Raji (cell line): Measurements from ENCODE around the gene TRIM3.

Experiments used
- POLR2A ChIP-seq: IDR thresholded peaks from 2 replicates; pipeline ENCODE4 v1.6.1; 2011; ENCODE audit warnings: low read depth, low read length, control low read depth; ENCODE audit not compliant: insufficient read depth

TRIM3 gene

DNA sequence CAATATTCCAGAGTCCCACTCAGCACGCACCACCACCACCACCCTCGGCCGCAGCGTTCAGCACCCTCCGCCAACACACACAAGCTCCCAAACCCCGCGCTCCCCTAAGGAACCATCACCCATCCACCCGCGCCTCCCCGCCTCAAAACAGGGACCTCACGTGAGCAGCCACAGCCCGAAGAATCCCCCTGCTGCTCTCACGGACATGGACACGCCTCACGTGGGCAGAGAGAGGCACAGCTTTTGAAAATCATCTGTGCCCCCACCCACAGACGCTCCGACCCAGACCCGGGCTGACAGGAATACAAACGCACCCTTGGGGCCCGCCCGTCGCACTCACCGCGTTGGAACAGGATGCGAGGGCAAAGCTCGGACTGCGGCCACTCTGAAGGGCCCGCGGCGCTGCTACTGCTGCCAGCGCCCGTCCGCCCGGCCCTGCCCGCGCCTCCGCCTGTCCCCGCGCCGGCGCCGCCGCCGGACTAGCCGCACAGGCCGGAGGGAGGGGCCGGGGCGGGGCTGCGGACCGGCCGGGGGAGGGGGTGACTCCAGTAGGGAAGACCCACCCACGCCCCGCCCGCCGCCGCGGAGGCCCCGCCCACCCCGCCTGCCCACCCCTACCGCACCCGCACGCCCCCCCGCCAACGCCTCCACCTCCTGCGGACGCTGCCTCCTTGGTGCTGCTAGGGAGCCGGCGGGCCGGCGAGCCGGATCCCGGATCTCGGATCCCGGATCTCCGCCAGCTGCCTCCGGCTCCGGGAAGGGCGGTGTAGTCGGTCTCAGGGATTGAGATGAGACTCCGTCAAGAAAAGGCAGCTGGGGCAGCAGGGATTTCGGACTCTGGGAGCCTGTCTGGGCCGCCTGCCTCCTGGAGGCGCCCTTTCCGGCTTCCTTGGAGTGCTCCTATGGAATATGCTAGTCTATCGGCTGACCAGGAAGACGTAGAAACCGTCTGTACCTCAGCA is at the start of gene TRIM3:
Gene TRIM3, minus strand, starts transcription at position 491 of the 962 bp plus-strand sequence. CDS start 8,246 bp downstream, outside the sequence.
- no peak for TF ChIP-seq POLR2A

DNA sequence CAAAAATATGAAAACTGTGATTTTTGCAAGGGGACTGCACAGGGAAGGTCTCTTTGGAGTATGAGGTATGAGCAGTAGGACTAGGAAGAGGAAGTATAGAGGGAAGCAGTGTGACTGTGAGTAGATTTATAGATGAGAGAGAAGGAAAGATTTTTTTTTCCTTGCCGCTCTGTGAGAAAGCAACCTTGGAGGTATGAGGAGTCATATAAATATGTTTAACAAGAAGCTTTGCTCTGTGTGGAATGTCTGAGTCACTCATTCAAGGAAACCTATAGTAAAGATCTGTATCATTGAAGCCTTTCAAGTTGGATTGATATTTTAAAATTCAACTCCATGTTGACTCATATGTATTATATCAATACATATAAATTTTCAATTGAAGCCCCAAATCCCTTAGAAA is 49.5 kb upstream of the TRIM3 start:
- no peak for TF ChIP-seq POLR2A

DNA sequence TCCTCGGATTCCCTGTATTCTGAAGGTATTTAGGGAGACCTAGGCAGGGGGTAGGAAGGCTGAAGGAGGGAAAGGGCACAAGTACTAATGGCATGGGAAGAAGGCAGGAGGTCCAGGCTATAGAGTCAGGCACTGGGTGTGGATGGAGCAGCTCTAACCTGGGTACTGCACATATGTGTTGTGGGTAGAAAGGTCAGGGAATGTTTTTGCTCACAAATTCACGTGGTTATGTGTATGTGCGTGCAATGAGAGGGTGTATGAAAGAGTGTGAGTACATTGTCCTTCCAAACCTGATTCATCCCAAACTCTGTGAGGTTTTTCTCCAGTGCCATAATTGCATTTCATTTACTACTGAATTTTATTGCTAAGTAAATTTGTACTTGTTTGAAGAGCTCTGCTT is 46.5 kb upstream of the TRIM3 start:
- TF ChIP-seq POLR2A: no peak

DNA sequence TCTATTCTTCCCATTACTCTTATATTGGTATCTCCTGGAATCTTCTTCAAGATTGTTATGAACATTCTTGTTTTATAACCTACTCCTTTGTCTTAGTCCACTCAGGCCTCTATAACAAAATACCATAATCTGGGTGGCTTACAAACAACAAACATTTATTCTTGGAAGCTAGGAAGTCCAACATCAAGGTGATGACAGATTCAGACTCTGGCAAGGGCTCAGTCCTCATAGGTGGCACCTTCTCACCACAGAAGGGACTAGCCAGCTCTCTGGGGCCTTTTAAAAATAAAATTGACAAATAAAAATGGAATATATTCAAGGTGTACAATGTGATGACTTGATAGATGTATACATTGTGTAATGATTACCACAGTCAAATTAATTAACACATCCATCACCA is 43.1 kb upstream of the TRIM3 start:
- no peak for TF ChIP-seq POLR2A

DNA sequence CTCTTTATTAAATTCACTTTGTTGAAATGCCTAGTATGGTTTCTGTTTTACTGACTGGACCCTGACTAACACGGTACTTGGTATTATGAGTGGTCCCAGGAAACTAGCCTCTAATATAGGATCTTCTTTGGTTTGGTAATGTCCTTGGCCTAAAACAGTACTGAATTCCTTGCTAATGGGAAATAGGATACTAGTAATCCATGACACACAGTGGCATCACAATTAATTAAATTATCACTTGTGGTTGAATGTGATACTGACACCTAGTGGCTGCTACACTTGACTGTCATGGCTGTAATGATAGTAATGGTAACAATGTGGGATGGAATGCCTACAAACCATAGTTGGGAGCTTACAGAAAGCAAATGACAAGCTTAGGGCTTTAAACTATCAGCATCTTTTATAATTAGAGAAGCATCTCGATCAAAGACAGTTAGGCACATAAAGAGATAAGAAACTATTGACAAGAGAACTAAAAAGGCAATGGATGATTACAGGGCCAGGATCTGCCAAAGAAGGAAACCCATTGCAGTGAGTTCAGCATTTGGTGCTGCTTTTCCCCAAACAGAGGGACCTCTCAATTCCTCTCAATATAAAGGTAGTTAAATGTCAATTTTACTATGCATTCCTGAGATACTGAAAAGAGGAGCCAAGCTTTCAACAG is 32.0 kb upstream of the TRIM3 start:
- no peak for TF ChIP-seq POLR2A

DNA sequence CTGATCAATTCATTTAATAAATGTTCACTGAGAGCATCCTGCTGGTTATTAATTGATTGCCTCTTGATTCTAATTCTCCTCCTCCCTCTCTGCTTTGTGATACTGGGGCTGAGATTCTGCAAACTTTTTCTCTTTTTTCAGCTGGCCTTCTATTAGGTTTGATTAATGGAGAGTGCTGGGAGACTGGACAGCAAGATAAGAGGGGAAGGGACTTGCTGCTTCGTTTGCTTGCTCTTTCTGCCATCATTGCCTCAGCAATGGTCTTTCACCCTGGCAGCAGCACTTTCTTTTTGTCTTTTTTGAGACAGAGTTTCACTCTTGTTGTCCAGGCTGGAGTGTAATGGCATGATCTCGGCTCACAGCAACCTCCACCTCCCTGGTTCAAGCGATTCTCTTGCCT is 30.4 kb upstream of the TRIM3 start:
- TF ChIP-seq POLR2A: no peak

DNA sequence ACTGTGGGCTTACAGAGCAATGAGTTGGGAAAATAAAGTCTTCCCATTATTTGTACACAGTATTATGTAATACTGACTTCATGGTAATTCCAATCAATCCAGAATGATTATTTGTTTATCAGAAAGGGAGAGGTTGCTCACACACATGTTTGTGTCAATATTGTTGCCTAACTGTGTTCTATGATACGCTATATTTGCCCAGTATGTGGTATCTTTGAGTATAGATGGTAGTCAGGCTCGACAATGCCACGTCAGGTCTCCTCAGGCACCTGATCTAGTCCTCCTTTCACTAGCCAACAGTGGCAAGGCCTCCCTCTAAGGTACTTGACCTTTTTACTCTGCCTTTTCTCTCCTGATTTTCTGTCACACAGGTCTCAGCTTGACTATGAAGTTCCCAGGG is 28.6 kb upstream of the TRIM3 start:
- no peak for TF ChIP-seq POLR2A

DNA sequence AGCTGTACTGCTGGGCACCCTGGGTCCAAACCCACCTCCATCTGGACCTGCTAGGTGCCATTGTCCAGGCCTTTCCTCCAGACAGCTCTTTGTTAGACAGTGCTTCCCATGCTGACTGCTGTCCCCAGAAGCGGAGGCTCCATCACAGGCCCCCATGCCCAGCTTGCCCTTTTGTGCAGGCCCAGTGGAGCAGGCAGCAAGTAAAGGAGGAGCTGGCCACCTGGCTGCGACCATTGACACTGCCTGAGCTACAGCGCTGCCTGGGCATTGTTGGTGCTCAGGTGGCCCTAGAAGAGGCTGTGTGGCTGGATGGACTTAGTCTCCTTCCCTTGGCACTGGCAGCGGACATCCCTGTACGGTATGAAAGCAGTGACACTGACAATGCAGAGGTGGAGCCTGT is 24.8 kb upstream of the TRIM3 start:
- no peak for TF ChIP-seq POLR2A

DNA sequence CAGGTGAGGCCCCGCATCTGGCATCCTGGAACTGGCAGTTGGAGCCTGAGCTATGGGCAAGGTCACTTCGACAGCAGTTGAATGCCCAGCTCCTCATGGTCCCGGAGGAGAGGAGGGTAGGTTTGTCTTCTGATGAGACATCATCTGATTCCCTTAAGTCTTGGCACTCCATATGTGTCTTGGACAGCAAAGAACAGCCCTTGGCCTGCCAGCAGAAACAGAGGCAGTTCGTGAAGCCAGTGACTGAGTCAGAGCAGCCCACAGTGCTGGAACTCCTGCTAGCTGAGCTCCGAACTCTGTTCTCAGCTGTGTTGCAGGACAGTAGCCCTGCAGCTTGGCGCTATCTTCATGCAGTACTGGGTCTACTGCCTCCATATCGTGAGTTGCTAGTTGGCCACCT is 24.4 kb upstream of the TRIM3 start:
- no peak for TF ChIP-seq POLR2A

DNA sequence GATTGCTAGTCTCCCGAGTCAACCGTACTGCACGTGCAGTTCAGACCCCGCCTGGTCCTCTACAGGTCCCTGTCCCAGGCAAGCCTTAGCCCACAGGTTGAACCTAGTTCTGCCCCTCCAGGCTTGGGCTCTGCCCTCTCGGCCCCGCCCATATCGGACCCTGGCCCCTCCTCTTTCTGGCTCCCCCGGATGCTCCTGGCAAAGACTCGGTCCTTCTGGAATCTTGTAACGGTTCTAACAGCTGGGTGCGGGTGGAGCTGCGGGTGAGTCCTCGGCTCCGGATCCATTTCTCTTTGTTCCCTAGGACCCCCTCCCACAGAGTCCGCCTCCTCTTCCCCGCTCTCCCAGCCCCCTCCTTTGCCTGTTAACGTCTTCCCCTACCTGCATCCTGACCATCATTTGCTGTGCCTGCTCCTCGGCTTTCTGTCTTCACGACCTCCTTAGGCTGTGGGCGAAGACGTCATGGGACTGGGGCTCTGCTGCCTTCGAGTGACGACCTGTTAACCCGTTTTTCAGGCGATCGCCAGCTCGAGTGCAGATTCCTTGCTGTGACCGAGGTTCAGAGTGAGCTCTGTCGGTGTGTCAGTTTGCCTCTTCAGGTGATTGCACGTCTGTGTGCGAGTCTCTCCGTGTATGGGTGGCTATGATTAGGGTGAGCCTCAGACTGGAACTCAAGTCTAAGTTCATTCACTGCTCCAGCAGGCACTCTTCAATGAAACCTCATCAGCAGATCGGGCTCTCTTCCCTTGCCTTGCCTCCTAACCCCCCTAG is 23.5 kb upstream of the TRIM3 start, which contains the start of gene DNHD1:
Gene DNHD1, plus strand, starts transcription at position 212 of the 771 bp plus-strand sequence. CDS start 936 bp downstream, outside the sequence.
- TF ChIP-seq POLR2A: no peak

DNA sequence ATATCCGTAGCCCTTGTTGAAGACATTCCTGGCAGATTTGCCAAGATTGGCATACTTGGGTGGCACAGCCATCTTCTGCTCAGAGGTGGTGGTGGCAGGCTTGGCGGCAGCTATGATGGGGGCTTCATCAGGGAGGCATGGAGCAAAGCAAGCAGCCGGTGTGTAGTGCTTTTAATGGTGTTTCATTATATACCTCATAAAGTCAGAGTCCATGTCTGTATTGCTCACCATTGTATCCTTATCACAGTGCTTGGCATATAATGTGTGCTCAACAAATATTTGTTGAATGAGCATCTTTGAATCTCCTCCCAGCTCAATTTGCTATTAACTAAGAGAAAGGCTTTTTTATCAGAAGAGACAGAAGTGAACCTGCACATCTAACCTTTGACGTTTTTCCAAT is 15.6 kb upstream of the TRIM3 start:
- TF ChIP-seq POLR2A: no peak

DNA sequence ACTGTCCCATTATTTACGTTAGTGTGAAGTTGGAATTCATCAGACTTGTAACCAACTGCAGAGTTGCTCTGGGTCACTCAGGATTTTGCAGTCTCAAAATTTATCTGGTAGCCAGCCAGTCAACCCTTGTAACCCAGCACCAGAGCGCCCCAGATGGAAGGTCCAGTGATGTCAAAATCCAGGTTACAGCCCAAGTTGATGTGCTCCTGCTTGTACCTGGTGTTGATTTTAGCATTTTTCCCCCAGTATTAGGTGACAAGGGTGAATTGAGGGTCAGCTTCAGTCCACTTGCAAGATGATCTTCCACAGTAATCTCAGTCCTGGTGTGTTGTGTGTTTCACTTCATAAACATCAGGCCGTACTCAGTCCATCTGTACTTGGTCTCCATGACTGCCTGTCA is 15.1 kb upstream of the TRIM3 start:
- no peak for TF ChIP-seq POLR2A

DNA sequence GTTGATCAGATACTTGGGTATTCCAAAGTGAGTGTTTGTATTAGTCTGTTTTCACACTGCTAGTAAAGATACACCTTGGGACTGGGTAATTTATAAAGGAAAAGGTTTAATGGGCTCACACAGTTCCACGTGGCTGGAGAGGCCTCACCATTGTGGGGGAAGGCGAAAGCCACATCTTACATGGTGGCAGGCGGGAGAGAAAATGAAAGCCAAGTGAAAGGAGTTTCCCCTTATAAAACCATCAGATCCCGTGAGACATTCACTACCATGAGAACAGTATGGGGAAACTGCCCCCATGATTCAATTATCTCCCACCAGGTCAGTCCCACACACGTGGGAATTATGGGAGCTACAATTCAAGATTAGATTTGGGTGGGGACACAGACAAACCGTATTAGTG is 14.6 kb upstream of the TRIM3 start:
- TF ChIP-seq POLR2A: no peak

DNA sequence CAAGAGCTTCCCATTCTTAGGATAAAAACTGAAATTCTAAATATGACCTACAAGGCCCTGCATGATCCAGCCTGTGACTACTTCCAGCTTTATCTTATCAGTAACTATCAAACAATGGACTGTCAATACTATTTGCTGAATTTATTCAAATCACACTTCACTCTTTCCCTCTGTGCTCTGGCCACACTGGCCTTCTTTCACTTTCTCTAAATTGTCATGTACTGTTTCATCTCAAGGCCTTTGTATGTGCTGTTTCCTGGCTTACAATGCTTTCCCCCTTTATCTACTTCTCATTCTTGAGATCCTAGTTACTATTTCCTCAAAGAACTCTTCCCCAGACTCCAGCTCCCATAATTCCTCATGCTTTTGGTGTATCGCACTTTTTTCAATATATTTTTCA is 13.2 kb upstream of the TRIM3 start:
- TF ChIP-seq POLR2A: no peak

DNA sequence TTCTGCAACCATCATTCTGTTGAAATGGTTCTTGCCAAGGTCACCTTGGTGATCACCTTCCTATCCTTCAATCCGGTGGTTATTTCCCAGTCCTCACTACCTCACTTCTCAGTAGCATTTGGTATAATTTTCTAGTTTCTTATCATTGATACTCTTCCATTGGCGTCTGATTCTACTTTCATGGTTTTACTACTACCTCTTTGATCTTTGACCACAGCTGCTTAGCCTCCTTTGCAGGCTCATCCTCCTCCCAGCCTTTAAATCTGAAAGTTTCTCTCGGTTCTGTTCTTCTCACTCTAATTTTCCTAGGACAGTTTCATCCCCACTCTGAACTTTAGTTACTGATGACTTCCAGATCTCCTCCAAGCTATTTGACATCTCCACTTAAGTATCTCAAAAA is 12.5 kb upstream of the TRIM3 start:
- no peak for TF ChIP-seq POLR2A
